Vagina (tissue), 2 donors: ENCODE results near the gene RHCE.

Source experiments
- POLR2A ChIP-seq, 2 donors: fragments of 450-650 bp; IDR thresholded peaks; one replicate each; pipeline ENCODE4 v1.6.1; 2017; ENCODE audit warnings: antibody characterized with exemption in 2 of 2, mild to moderate bottlenecking in 2 of 2, moderate library complexity in 2 of 2
- TF ChIP-seq, protein P1 (sequence below), 3 experiments: fragments of 450-650 bp in 2 of 3; fragments of 200-600 bp in 1 of 3; sonication (generic) in 1 of 3; IDR thresholded peaks; one replicate each; pipeline ENCODE4 v1.5.1; 2017 to 2019; ENCODE audit warnings: antibody characterized with exemption in 3 of 3, mild to moderate bottlenecking in 2 of 3, moderate library complexity in 2 of 3

DNA sequence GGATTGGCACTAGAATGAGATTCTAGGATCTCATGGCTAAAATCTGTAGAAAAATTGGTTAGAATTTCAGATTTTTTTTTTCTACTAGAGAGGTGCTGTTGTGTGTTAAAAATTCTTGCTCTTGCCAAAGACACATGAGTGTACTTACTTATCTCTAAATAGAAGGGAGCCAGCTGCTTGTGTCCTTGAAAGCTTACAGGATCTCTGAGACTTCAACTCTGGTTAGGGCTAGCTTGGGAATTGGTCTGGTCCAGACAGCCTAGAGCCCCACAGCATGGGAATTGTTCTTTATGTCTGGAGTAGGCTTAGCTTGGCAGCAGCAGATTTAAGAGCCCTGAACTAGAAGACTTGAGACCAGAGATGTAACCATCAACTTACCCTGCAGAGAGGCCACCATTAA lies 47.4 kb upstream of the RHCE start:
- TF ChIP-seq, protein P1, sequence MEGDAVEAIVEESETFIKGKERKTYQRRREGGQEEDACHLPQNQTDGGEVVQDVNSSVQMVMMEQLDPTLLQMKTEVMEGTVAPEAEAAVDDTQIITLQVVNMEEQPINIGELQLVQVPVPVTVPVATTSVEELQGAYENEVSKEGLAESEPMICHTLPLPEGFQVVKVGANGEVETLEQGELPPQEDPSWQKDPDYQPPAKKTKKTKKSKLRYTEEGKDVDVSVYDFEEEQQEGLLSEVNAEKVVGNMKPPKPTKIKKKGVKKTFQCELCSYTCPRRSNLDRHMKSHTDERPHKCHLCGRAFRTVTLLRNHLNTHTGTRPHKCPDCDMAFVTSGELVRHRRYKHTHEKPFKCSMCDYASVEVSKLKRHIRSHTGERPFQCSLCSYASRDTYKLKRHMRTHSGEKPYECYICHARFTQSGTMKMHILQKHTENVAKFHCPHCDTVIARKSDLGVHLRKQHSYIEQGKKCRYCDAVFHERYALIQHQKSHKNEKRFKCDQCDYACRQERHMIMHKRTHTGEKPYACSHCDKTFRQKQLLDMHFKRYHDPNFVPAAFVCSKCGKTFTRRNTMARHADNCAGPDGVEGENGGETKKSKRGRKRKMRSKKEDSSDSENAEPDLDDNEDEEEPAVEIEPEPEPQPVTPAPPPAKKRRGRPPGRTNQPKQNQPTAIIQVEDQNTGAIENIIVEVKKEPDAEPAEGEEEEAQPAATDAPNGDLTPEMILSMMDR (IDR thresholded peaks at IDR 0.05) = no peak
- no peak for TF ChIP-seq POLR2A (IDR thresholded peaks at IDR 0.05)
